ENCODE data around the gene COG1.

GRCh38 chr17:73232587-73233373, 39.9 kb downstream of the COG1 start:
- TF ChIP-seq CTCF (conservative IDR thresholded peaks at IDR 0.05 in 1 of 2, IDR thresholded peaks at IDR 0.05 in 1 of 2; ENCODE audit: extremely low read depth in 1 of 2, insufficient read depth in 1 of 2, low read depth in 1 of 2, low read length in 2 of 2) (no peak), EZH2 (IDR thresholded peaks at IDR 0.05; ENCODE audit: borderline replicate concordance, low read length) (no peak)
